Measurements from ENCODE around the gene ZNF804A.

The ZNF804A gene

GRCh38 chr2:184938221-184938985, 340.1 kb downstream of the ZNF804A start:
- no peak for DNase-seq (ENCODE audit: low read depth in 3 of 3)

DNA sequence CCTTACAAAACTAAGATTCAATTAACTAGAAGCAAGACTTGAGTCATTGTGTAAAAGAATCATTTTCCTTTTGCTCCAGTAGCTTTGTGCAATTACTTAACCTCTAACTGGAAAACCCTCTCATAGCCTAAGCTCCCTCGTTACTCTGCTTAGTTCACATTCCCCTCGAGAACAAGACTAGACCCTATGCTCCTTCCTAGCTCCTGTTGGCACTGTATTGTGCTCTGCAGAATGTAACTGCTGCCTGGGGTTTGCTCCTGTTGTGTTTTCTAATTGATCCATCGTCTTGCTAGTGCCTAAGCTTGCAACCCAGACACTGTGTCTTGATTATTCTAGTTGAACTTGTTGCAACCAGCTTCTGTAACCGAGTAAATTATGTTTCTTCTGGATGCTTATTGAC, 347.0 kb downstream of the ZNF804A start:
- DNase-seq (ENCODE audit: low read depth in 3 of 3): no peak

GRCh38 chr2:184945824-184946223, 347.5 kb downstream of the ZNF804A start:
- DNase-seq (ENCODE audit: low read depth in 3 of 3): no peak

DNA sequence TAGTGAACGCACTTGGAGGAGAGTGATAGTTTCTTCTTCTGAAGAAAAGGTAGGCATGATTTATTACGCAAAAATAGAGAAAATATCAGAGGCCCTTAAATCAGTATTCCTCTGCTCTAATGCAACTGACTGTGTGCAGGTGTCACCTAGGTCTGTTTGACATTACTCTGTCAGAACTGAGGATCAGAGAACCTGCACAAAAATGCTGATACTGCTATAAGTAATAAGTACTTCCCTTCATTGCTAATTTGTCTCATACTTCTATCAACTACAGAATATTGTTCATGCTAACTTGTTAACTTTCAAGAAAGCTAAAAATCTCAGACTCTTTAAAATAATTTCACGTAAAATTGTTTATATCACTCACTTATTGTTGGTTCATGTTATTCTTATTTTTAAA, 358.5 kb downstream of the ZNF804A start:
- DNase-seq (ENCODE audit: low read depth in 3 of 3): no peak

DNA sequence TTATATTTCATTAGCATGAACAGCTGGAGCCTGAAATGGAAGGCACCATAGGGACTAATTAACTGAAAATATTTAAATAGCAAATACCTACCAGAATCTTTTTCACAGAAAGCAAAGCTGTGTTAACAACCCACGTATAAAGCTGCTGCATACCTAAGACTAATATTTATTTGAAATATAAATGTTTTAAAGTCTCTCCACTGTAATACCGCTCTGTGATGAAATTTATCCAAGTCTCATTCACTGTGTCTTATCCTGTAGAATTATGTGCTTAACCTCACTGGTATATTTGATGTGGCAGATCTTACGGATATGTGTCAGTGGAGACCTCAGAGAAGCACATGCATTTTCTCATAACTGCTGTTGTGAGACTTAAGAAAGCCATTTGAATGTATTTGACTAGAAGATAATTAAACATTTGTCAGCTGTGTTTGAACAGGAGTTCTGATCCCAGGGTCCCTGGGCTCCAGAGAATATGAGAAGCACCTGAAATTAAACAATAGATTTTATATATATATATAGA, 373.3 kb downstream of the ZNF804A start:
- no peak for DNase-seq (ENCODE audit: low read depth in 3 of 3)
